Thoracic aorta (tissue), 2 donors: ENCODE measurements around the gene KIF21B. TPM values are rescaled to one million over a fixed set of nuclear protein-coding genes. Genes with fewer than 3 reads are reported as not detected.

Experiments used
- ATAC-seq: fragments of 150-250 bp; one replicate; pipeline ENCODE4 v1.8.0; 2017; ENCODE audit warnings: low read depth; ENCODE audit not compliant: insufficient number of reproducible peaks, low FRiP score
- DNase-seq: peaks from one replicate; pipeline ENCODE4 v3.0.0-alpha.2; 2020; ENCODE audit warnings: low spot score
- H3K27ac ChIP-seq, 2 donors: fragments of 200-600 bp; sonication (generic); 1 replicate in 1 of 2; 2 replicates in 1 of 2; pipeline ENCODE4 v1.5.1; 2016; ENCODE audit warnings: mild to moderate bottlenecking in 2 of 2, moderate library complexity in 2 of 2
- H3K27me3 ChIP-seq: fragments of 200-600 bp; sonication (generic); replicated peaks from 2 replicates; pipeline ENCODE4 v1.6.0; 2016; ENCODE audit warnings: mild to moderate bottlenecking; ENCODE audit not compliant: insufficient read depth
- H3K36me3 ChIP-seq: fragments of 200-600 bp; sonication (generic); one replicate; pipeline ENCODE4 v1.5.1; 2016
- H3K4me1 ChIP-seq, 2 donors: fragments of 200-600 bp; sonication (generic); 1 replicate in 1 of 2; 2 replicates in 1 of 2; pipeline versions ENCODE4 v1.5.1 to v1.6.0; 2016; ENCODE audit warnings: low read depth in 2 of 2, mild to moderate bottlenecking in 1 of 2; ENCODE audit not compliant: control insufficient read depth in 1 of 2
- H3K4me3 ChIP-seq: fragments of 200-600 bp; sonication (generic); 2 replicates; pipeline ENCODE4 v1.5.1; 2016; ENCODE audit warnings: mild to moderate bottlenecking
- H3K9me3 ChIP-seq: fragments of 200-600 bp; sonication (generic); 2 replicates; pipeline ENCODE4 v1.5.1; 2016
- CTCF ChIP-seq: fragments of 200-600 bp; sonication (generic); IDR thresholded peaks from one replicate; pipeline ENCODE4 v1.5.1; 2019; ENCODE audit warnings: antibody characterized with exemption
- total RNA-seq, 2 donors: library from RNA; depleted of rRNA; stranded (reverse); fragments of >200 nt; gene quantifications; one replicate each; pipeline versions ENCODE4 v1.1.0 to v1.2.3, GENCODE V29; 2016

The KIF21B gene
- total RNA-seq, 2 donors from 2014 or later, result 4.2 to 4.7 TPM

- ATAC-seq (no peak), DNase-seq (no peak)
- no peak for TF ChIP-seq CTCF
- Histone ChIP-seq H3K27ac (no peak overlapping the region), H3K4me3 (no peak overlapping the region), H3K9me3 (no peaks in the 10 kb centered on the region), H3K36me3 (no peaks in the 10 kb centered on the region), H3K4me1 (no peaks in the 10 kb centered on the region), H3K27me3 (no peaks in the 10 kb centered on the region)
These were observed 17.1 kb downstream of the KIF21B start for GRCh38 chr1:201006450-201006849.

GRCh38 chr1:201004732-201005131, 18.8 kb downstream of the KIF21B start:
- H3K4me1 ChIP-seq, result no peaks in the 10 kb centered on the region
- no peak overlapping the region for H3K27ac ChIP-seq
- no peak overlapping the region for H3K4me3 ChIP-seq
- H3K36me3 ChIP-seq, result no peaks in the 10 kb centered on the region
- TF ChIP-seq CTCF, result no peak
- no peak for DNase-seq
- H3K27me3 ChIP-seq, result no peaks in the 10 kb centered on the region
- ATAC-seq, result no peak
- H3K9me3 ChIP-seq, result no peaks in the 10 kb centered on the region

GRCh38 chr1:201004154-201004553, 19.4 kb downstream of the KIF21B start:
- DNase-seq, result no peak

GRCh38 chr1:201002510-201002909, 21.0 kb downstream of the KIF21B start:
- no peaks in the 10 kb centered on the region for H3K27me3 ChIP-seq
- no peaks in the 10 kb centered on the region for H3K36me3 ChIP-seq
- ATAC-seq (no peak), DNase-seq (no peak)
- H3K4me3 ChIP-seq, result no peak overlapping the region
- no peaks in the 10 kb centered on the region for H3K4me1 ChIP-seq
- H3K27ac ChIP-seq, result no peak overlapping the region
- TF ChIP-seq CTCF, result no peak
- H3K9me3 ChIP-seq, result no peaks in the 10 kb centered on the region

More at GRCh38 chr1:201004154-201004553, 19.4 kb downstream of the KIF21B start:
- ATAC-seq, result no peak
- H3K27me3 ChIP-seq, result no peaks in the 10 kb centered on the region
- H3K4me3 ChIP-seq, result no peak overlapping the region
- H3K36me3 ChIP-seq, result no peaks in the 10 kb centered on the region
- no peak for TF ChIP-seq CTCF
- no peaks in the 10 kb centered on the region for H3K4me1 ChIP-seq
- no peaks in the 10 kb centered on the region for H3K9me3 ChIP-seq
- H3K27ac ChIP-seq, result no peak overlapping the region

- no peaks in the 10 kb centered on the region for H3K36me3 ChIP-seq
- TF ChIP-seq CTCF, result no peak
- DNase-seq (no peak), ATAC-seq (no peak)
- no peaks in the 10 kb centered on the region for H3K9me3 ChIP-seq
- no peaks in the 10 kb centered on the region for H3K27me3 ChIP-seq
- H3K4me3 ChIP-seq, result no peak overlapping the region
- H3K4me1 ChIP-seq, result no peaks in the 10 kb centered on the region
- no peak overlapping the region for H3K27ac ChIP-seq
These were observed 21.6 kb downstream of the KIF21B start for GRCh38 chr1:201001962-201002361.
